SU-DHL-6 (cell line): ENCODE data around the gene KRT77.

Experiments used
- H2AFZ ChIP-seq: fragments of 200-600 bp; sonication (generic); 2 replicates; pipeline ENCODE4 v1.6.1; 2014; ENCODE audit warnings: low read depth, mild to moderate bottlenecking, moderate library complexity, mixed read lengths, antibody characterized with exemption, low read length; ENCODE audit not compliant: severe bottlenecking
- H3F3A ChIP-seq: fragments of 200-600 bp; shearing (Covaris generic); 2 replicates; pipeline ENCODE4 v1.6.0; 2016; ENCODE audit warnings: antibody characterized with exemption, mild to moderate bottlenecking; ENCODE audit not compliant: insufficient read depth
- H3K27ac ChIP-seq: fragments of 200-600 bp; sonication (generic); 2 replicates; pipeline ENCODE4 v1.5.1; 2016; ENCODE audit warnings: low read depth, mild to moderate bottlenecking, low read length, moderate library complexity, mixed read lengths
- H3K27me3 ChIP-seq: fragments of 200-600 bp; sonication (generic), shearing (Covaris generic); 2 replicates; pipeline ENCODE4 v1.6.0; 2014; ENCODE audit warnings: mild to moderate bottlenecking, low read length
- H3K36me3 ChIP-seq: fragments of 200-600 bp; sonication (generic); 2 replicates; pipeline ENCODE4 v1.6.1; 2014; ENCODE audit warnings: mild to moderate bottlenecking, low read length, mixed read lengths
- H3K4me2 ChIP-seq: fragments of 300-600, 200-600 bp; shearing (Covaris generic), sonication (generic); 2 replicates; pipeline ENCODE4 v1.6.0; 2014; ENCODE audit warnings: low read length, low read depth, mild to moderate bottlenecking; ENCODE audit not compliant: poor library complexity, severe bottlenecking
- H3K4me3 ChIP-seq: fragments of 200-600 bp; sonication (generic); 2 replicates; pipeline ENCODE4 v1.5.1; 2014; ENCODE audit warnings: antibody characterized with exemption, low read length, mild to moderate bottlenecking, mixed read lengths; ENCODE audit not compliant: insufficient read depth, poor library complexity, severe bottlenecking
- H3K79me2 ChIP-seq: fragments of 200-600 bp; sonication (generic); 2 replicates; pipeline ENCODE4 v1.6.1; 2014; ENCODE audit warnings: mild to moderate bottlenecking, low read length, moderate library complexity; ENCODE audit not compliant: insufficient read depth
- H3K9ac ChIP-seq: fragments of 200-600 bp; sonication (generic); 2 replicates; pipeline ENCODE4 v1.7.0; 2014; ENCODE audit warnings: mild to moderate bottlenecking, low read length
- H3K9me2 ChIP-seq: fragments of 200-600 bp; sonication (generic); replicated peaks from 2 replicates; pipeline ENCODE4 v1.6.1; 2014; ENCODE audit warnings: low read length; ENCODE audit not compliant: insufficient read depth
- H3K9me3 ChIP-seq: fragments of 200-600 bp; sonication (generic); 2 replicates; pipeline ENCODE4 v1.6.1; 2014; ENCODE audit warnings: low read length, mixed read lengths; ENCODE audit not compliant: insufficient read depth
- H4K20me1 ChIP-seq: fragments of 200-600 bp; sonication (generic); 2 replicates; pipeline ENCODE4 v1.6.1; 2014; ENCODE audit warnings: low read depth, mild to moderate bottlenecking, antibody characterized with exemption, low read length, moderate library complexity, mixed read lengths
- CTCF ChIP-seq: fragments of 200-600 bp; sonication (generic); IDR thresholded peaks from one replicate; pipeline ENCODE4 v1.5.1; 2017; ENCODE audit warnings: antibody characterized with exemption, mild to moderate bottlenecking, low read length, moderate library complexity; ENCODE audit not compliant: insufficient read depth, poor library complexity, severe bottlenecking
- EZH2phosphoT487 ChIP-seq: fragments of 200-600 bp; sonication (generic), shearing (Covaris generic); conservative IDR thresholded peaks from 2 replicates; pipeline ENCODE4 v1.6.1; 2018; ENCODE audit warnings: mild to moderate bottlenecking, antibody characterized with exemption, low read length, moderate library complexity, mixed read lengths

The KRT77 gene

DNA sequence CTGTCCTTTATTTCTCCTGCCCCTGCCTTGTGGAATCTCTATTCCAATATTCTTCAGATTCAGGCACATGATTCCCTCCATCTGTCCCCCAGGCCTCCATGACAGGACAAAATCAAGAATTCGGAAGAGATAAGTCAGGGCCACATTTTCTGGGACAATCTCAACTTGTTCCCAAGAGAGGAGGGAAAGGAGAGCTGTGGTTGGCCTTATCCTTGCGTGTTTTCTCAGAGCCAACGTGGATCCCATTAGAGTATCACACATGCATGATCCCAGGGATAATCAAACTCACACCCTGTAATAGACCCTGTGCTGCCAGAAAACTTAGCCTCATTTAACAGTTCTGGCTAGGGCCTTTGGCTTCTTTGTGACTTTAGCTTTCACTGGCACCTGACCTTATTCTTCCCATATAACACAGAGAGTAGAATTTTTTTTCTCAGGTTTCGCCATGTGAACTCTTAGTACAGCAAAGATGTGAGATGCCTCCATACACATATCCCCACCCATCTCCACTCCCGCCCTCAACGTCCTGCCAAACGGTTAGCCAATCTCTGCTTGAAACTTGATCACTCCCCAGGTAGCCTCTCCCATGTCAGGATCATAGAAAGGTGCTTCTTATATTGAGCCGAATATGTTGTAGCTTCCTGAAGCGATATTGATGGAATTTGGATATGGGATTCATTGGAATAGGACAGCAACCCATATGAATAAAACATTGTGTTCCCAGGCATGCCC is 16.4 kb downstream of the KRT77 start:
- Histone ChIP-seq H3K4me3 (no peak overlapping the region), H3K36me3 (no peaks in the 10 kb centered on the region), H3K27me3 (no peaks in the 10 kb centered on the region), H2AFZ (no peak overlapping the region), H3K27ac (no peak overlapping the region), H4K20me1 (no peaks in the 10 kb centered on the region), H3K4me2 (no peak overlapping the region), H3F3A (no peaks in the 10 kb centered on the region), H3K79me2 (no peaks in the 10 kb centered on the region), H3K9ac (no peak overlapping the region), H3K9me3 (no peaks in the 10 kb centered on the region), H3K9me2 (no peaks in the 10 kb centered on the region)
- no peak for TF ChIP-seq EZH2phosphoT487

DNA sequence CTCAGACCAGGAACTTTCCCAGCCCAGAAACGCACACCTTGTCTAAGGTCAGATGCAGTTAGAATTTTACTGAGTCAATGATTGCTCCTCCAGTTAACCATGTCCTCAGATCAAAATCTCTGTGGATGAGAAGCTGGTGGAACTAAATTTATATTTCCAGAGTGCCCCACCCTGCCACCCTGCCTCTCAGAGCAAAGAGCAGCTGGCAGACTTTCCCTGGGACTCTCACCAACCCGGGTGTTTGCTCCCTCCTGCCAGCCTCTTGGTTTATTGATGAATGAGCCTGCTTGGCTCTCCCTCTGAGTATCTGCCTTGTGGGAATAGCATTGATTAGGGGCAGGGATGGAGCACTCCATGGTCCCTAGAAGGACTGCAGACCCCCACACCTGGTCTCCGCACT is 17.3 kb downstream of the KRT77 start:
- H3K9me3 ChIP-seq, result no peaks in the 10 kb centered on the region
- no peak overlapping the region for H2AFZ ChIP-seq
- TF ChIP-seq EZH2phosphoT487 (no peak), CTCF (no peak)

GRCh38 chr12:52685406-52685890 is 17.9 kb downstream of the KRT77 start:
- Histone ChIP-seq H3K4me2 (no peak overlapping the region), H3K9me3 (no peaks in the 10 kb centered on the region), H3K9ac (no peak overlapping the region), H3K27ac (no peak overlapping the region), H3F3A (no peaks in the 10 kb centered on the region), H4K20me1 (no peaks in the 10 kb centered on the region), H3K36me3 (no peaks in the 10 kb centered on the region), H3K79me2 (no peaks in the 10 kb centered on the region), H3K9me2 (no peaks in the 10 kb centered on the region), H3K4me3 (no peak overlapping the region), H3K27me3 (no peaks in the 10 kb centered on the region), H2AFZ (no peak overlapping the region)
- TF ChIP-seq CTCF (no peak), EZH2phosphoT487 (no peak)

More for the DNA sequence above, 17.3 kb downstream of the KRT77 start:
- no peaks in the 10 kb centered on the region for H3K36me3 ChIP-seq
- no peaks in the 10 kb centered on the region for H4K20me1 ChIP-seq
- no peak overlapping the region for H3K4me2 ChIP-seq
- no peaks in the 10 kb centered on the region for H3K79me2 ChIP-seq
- H3K27me3 ChIP-seq, result no peaks in the 10 kb centered on the region
- no peak overlapping the region for H3K4me3 ChIP-seq
- no peak overlapping the region for H3K9ac ChIP-seq
- no peaks in the 10 kb centered on the region for H3K9me2 ChIP-seq
- H3F3A ChIP-seq, result no peaks in the 10 kb centered on the region
- no peak overlapping the region for H3K27ac ChIP-seq

- Histone ChIP-seq H3K4me3 (no peak overlapping the region), H3F3A (no peaks in the 10 kb centered on the region), H3K79me2 (no peaks in the 10 kb centered on the region), H3K9me3 (no peaks in the 10 kb centered on the region), H3K27ac (no peak overlapping the region), H3K9me2 (no peaks in the 10 kb centered on the region), H3K9ac (no peak overlapping the region), H3K36me3 (no peaks in the 10 kb centered on the region), H4K20me1 (no peaks in the 10 kb centered on the region), H3K4me2 (no peak overlapping the region), H2AFZ (no peak overlapping the region), H3K27me3 (no peaks in the 10 kb centered on the region)
- TF ChIP-seq EZH2phosphoT487 (no peak), CTCF (no peak)
Measured at GRCh38 chr12:52684431-52684830, 18.9 kb downstream of the KRT77 start.
